GM12878 (cell line): ENCODE measurements around the gene KCNE4. TPM values are rescaled to one million over a fixed set of nuclear protein-coding genes. Genes with fewer than 3 reads are reported as not detected.

ENCODE experiments used
- ATAC-seq: fragments of 200-7000 bp; cut with Tn5 transposase; 3 replicates; pipeline ENCODE4 v1.9.1; 2020; ENCODE audit warnings: mild to moderate bottlenecking, moderate library complexity
- BruUV-seq: library from RNA; stranded (reverse); fragments of 400-500 nt; replicated peaks from 2 replicates; lab custom pipeline; 2021; lab: Mats Ljungman, UMichigan
- CTCF ChIA-PET: fragments of 300-600 bp; sonication (Branson Sonifier 250); formaldehyde crosslinking; extraction: SDS; loops from one replicate; lab custom pipeline; 2021; ENCODE audit warnings: inconsistent platforms; lab: Yijun Ruan, JAX
- POLR2A ChIA-PET: fragments of 350-600 bp; formaldehyde crosslinking; extraction: SDS; loops from one replicate; lab custom pipeline; 2021; ENCODE audit warnings: inconsistent platforms; lab: Charles Lee
- RAD21 ChIA-PET: fragments of 300-600 bp; sonication (Branson Sonifier 250); formaldehyde crosslinking; loops from one replicate; lab custom pipeline; 2023; ENCODE audit warnings: antibody characterized with exemption; ENCODE audit not compliant: unreplicated experiment; lab: Charles Lee
- SMC1A ChIA-PET: fragments of 300-600 bp; sonication (Branson Sonifier 250); formaldehyde crosslinking; loops from one replicate; lab custom pipeline; 2023; ENCODE audit not compliant: unreplicated experiment, uncharacterized antibody; lab: Charles Lee
- DNase-seq: peaks from one replicate; pipeline ENCODE4 v3.0.0-alpha.2; 2011; ENCODE audit warnings: low read depth, low spot score
- FAIRE-seq: peaks from 3 replicates; lab custom pipeline; 2011; peaks lifted over from hg19 to GRCh38; lab: Jason Lieb, UNC
- H2AFZ ChIP-seq: 2 replicates; pipeline ENCODE4 v1.6.0; 2011; ENCODE audit warnings: low read depth, low read length, control low read depth; ENCODE audit not compliant: control insufficient read depth
- H3K27ac ChIP-seq: 2 replicates; pipeline ENCODE4 v1.5.1; 2011; ENCODE audit warnings: control low read depth; ENCODE audit not compliant: control insufficient read depth, insufficient read depth
- H3K27me3 ChIP-seq, 2 experiments: replicated peaks in 1 of 2; 2 replicates each; pipeline versions ENCODE4 v1.6.0 to v1.6.1; 2011; ENCODE audit warnings: low read length in 1 of 2; ENCODE audit not compliant: control insufficient read depth in 2 of 2, insufficient read depth in 2 of 2
- H3K36me3 ChIP-seq, 2 experiments: 2 replicates each; pipeline ENCODE4 v1.5.1; 2011; ENCODE audit warnings: low read length in 1 of 2; ENCODE audit not compliant: control insufficient read depth in 2 of 2, insufficient read depth in 2 of 2
- H3K4me1 ChIP-seq: 2 replicates; pipeline ENCODE4 v1.6.1; 2011; ENCODE audit warnings: mild to moderate bottlenecking, low read length, moderate library complexity, mixed read lengths; ENCODE audit not compliant: control insufficient read depth, insufficient read depth
- H3K4me2 ChIP-seq: 2 replicates; pipeline ENCODE4 v1.6.0; 2011; ENCODE audit warnings: control low read depth; ENCODE audit not compliant: control insufficient read depth, insufficient read depth
- H3K4me3 ChIP-seq: fragments of 200-600 bp; sonication (generic); 2 replicates; pipeline ENCODE4 v1.5.1; 2016
- H3K79me2 ChIP-seq: 2 replicates; pipeline ENCODE4 v1.6.0; 2011; ENCODE audit warnings: low read length; ENCODE audit not compliant: control insufficient read depth, insufficient read depth
- H3K9ac ChIP-seq: 2 replicates; pipeline ENCODE4 v1.8.0; 2011; ENCODE audit warnings: low read length, control low read depth, mixed read lengths; ENCODE audit not compliant: control insufficient read depth, insufficient read depth
- H3K9me3 ChIP-seq: replicated peaks from 3 replicates; pipeline ENCODE4 v1.5.1; 2011; ENCODE audit warnings: mild to moderate bottlenecking, low read length; ENCODE audit not compliant: control insufficient read depth, insufficient read depth
- H4K20me1 ChIP-seq: 2 replicates; pipeline ENCODE4 v1.6.0; 2011; ENCODE audit not compliant: control insufficient read depth, insufficient read depth
- EZH2 ChIP-seq: IDR thresholded peaks from 2 replicates; pipeline ENCODE4 v1.6.1; 2012; ENCODE audit warnings: low read depth, mild to moderate bottlenecking, control low read depth, inconsistent platforms, low read length, borderline replicate concordance; ENCODE audit not compliant: control insufficient read depth
- PKNOX1 ChIP-seq: fragments of 450-650 bp; IDR thresholded peaks from 2 replicates; pipeline ENCODE4 v1.6.1; 2016; ENCODE audit warnings: mild to moderate bottlenecking
- POLR2A ChIP-seq: IDR thresholded peaks from 2 replicates; pipeline ENCODE4 v1.6.1; 2011; ENCODE audit warnings: low read depth, mild to moderate bottlenecking, low read length
- SIX5 ChIP-seq: IDR thresholded peaks from 2 replicates; pipeline ENCODE4 v1.6.1; 2011; ENCODE audit warnings: mild to moderate bottlenecking, low read depth, low read length, moderate library complexity; ENCODE audit not compliant: severe bottlenecking
- SPI1 ChIP-seq: IDR thresholded peaks from 2 replicates; pipeline ENCODE4 v1.6.1; 2011; ENCODE audit warnings: low read depth, mild to moderate bottlenecking, low read length, moderate library complexity, borderline replicate concordance; ENCODE audit not compliant: insufficient read depth
- ZNF687 ChIP-seq: fragments of 450-650 bp; IDR thresholded peaks from 2 replicates; pipeline ENCODE4 v1.6.1; 2017; ENCODE audit warnings: mild to moderate bottlenecking, moderate library complexity
- in situ Hi-C: fragments of 300-500 bp; cut with MboI; formaldehyde crosslinking; loops from 9 replicates; pipeline ENCODE4 v1.14.3; 2018; ENCODE audit warnings: mixed read lengths
- intact Hi-C: fragments of 100-400 bp; cut with micrococcal nuclease; formaldehyde crosslinking; loops from one replicate; pipeline ENCODE4 v1.14.2; 2022; ENCODE audit not compliant: unreplicated experiment
- polyA plus RNA-seq, 11 experiments: library from polyadenylated mRNA; depleted of rRNA in 4 of 11; unstranded in 6 of 11; stranded (reverse) in 5 of 11; fragments of >200 nt; fragmentation: Nextera tagmentation in 4 of 11; fragmentation: Illumina TruSeq in 1 of 11; extraction: Ambion mirVana in 4 of 11; extraction: Trizol in 1 of 11; gene quantifications; 1 replicate in 1 of 11; 2 replicates in 10 of 11; pipeline versions ENCODE4 v1.2.1 to v1.2.3, GENCODE V29; 2011 to 2016; ENCODE audit warnings: inconsistent platforms in 2 of 11, missing spikeins in 2 of 11, low read depth in 1 of 11
- total RNA-seq, 4 experiments: library from RNA; depleted of rRNA in 3 of 4; stranded (reverse); fragments of >200 nt in 3 of 4; fragmentation: Illumina TruSeq in 1 of 4; extraction: Trizol in 1 of 4; gene quantifications; 2 replicates each; pipeline versions ENCODE4 v1.2.1 to v1.2.3, GENCODE V29; 2013 to 2021

Gene KCNE4
- total and polyA plus RNA-seq, 10 of the 15 experiments (the other 5 are each of a cell fraction or from before 2014, with no cell fraction given) = 0.30 TPM; not detected in 9

- no peaks in the 10 kb centered on the region for H3K27me3 ChIP-seq
- DNase-seq (no peak), FAIRE-seq (no peak), ATAC-seq (no peak)
- no peak overlapping the region for H3K4me2 ChIP-seq
- H4K20me1 ChIP-seq = no peaks in the 10 kb centered on the region
- peaks cover 2% of the 10 kb centered on the region for H3K9me3 ChIP-seq
- intact Hi-C loops (no loop called here), in situ Hi-C loops (no loop called here)
- no peaks in the 10 kb centered on the region for H3K4me1 ChIP-seq
- H3K79me2 ChIP-seq = no peaks in the 10 kb centered on the region
- no TSS peak for BruUV-seq
- H3K27ac ChIP-seq = no peak overlapping the region
- TF ChIP-seq ZNF687 (no peak), SIX5 (no peak), PKNOX1 (no peak), EZH2 (no peak), SPI1 (no peak), POLR2A (no peak)
- POLR2A ChIA-PET = interaction anchor here (0.6 kb wide), 1 partner anchor 76 kb away, joined by 3 read pairs; no protein-coding TSS in a partner anchor
- no peak overlapping the region for H3K9ac ChIP-seq
- SMC1A ChIA-PET = no interaction called here
- H2AFZ ChIP-seq = no peak overlapping the region
- no peak overlapping the region for H3K4me3 ChIP-seq
- CTCF ChIA-PET = no interaction called here
- H3K36me3 ChIP-seq = no peaks in the 10 kb centered on the region
- RAD21 ChIA-PET = no interaction called here
Observed at GRCh38 chr2:223034221-223034975, 17.6 kb upstream of the KCNE4 start.
